Hypothalamus (tissue), 51 donors: Measurements from ENCODE around the gene ADAM15.

Source experiments
- DNase-seq, 51 donors: peaks; one replicate each; lab custom pipeline; 2025; lab: John Stamatoyannopoulos, UW

ADAM15 gene

DNA sequence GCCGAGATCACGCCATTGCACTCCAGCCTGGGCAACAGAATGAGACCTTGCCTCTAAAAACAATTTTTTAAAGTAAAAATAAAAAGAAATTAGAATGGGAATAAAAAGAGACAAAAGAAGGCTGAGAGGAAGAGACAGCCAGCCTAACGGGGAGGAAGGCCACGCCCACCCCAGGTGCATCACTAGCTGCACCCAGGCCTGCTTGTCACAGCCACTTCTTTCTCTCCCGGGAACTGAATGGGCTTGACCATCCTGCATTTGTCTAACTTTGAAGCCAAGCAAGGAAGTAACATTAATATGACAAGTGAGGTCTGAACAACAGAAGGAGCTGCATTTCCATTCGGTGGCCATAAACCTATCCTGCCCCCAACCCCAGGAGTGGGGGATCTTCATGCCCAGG lies 55.7 kb downstream of the ADAM15 start:
- DNase-seq, result no peak

DNA sequence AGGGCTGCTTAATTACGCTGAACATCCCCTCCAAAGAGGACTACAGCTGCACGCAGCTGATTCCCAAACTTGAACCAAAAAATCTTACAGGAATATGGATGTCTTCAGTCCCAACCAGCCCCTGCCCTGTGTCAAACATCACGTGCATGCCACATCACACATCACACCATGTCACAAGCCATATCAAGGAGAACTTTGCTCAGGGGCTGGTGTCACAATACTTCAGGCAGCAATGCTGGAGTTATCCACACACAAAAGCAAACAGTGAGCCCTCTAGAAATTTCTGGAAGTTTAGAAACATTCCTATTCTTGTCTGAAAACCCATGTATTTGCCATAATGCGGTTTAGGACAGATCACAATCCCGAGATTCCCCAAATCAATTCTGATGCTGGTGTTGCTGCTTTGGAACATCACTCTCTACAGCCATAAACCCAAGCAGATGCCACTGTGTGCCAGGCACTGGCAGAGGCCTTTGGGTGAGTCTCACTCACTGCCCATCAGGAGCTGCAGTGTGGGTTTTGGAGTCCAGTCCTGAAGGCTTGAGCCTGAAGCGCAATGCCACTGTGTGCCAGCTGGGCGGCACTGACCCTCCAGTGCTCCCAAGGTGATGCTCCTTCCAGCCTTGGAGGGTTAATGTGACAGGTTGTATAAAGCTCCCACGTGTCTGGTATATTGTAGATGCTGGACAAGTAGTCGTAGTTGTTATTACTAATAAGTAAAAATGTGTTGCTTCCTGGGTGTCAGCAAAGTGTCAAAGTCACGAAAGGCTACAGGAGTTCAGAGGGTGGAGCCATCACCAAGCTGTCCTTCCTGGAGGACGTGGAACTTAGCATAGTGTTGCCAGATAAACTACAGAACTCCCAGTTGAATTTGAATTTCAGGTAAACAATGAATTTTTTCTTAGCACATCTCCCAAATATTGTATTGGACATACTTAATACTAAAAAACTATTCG lies 56.5 kb downstream of the ADAM15 start:
- DNase-seq, result no peak

DNA sequence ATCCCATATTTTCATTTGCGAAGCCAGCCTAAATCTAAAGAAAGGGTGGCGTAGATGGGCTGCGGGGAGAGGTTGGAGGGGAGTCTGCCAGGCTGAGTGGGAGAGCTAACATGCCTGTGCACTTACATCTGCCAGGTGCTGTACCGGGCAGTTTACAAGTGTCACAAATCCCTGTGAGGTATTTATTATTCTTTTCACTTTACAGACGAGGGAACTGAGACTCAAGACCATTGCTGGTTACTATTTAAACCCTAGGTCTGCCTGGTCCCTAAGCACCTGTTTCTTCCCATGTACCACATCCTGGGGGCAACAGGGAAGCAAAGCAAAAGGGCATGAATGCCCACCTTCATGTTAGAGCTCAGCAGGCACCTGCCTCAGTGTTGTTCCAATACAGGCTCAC lies 57.2 kb downstream of the ADAM15 start:
- no peak for DNase-seq

- DNase-seq, result no peak
Measured at GRCh38 chr1:155110381-155110780, 59.3 kb downstream of the ADAM15 start.

GRCh38 chr1:155110826-155111225 lies 59.7 kb downstream of the ADAM15 start:
- no peak for DNase-seq
